ENCODE data around the gene SLC14A1.

Gene SLC14A1

DNA sequence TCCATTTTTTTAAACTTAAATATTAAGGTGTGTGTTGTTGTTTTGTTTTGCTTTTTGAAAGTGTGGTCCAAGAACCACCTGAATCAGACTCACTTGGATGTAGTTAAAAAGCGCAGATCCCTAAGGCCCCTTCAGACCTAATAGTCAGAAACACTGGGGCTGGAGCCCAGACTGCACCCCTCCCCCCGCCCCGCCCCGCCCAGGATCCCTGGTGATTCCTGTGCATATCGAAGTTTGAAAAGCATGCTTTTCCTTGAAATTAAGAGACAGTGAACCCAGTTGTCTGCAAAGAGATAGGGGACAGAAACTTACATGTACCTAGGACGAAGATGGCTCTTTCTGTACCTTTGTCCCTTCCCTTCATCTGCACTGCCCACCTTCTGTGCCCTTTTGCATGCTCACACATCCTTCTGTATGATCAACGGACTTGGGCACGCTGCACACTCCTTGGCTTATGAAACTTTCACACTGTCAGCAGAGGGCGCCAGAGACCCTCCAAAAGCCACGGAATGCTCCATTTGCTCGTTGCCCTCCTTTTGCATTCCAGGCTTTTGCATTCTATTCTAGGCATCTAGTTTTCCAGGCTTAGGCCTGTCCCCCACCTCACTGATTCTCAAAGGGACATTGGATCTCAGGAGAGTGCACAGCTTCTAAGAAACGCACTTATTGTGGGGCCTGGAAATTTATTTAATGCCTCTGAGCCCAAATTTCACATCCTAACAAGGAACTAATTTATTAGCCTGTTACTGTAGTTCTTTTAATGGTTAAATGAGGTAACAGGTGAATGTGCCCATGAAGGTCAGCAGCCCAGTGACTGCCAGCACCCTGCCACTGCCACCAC lies 32.8 kb upstream of the SLC14A1 start:
- H3K4me3 ChIP-seq (ENCODE audit: low read depth, low read length) = no peak overlapping the region
- TF ChIP-seq CTCF (conservative IDR thresholded peaks at IDR 0.05; ENCODE audit: low read depth, low read length) = peak; percentile 91
- DNase-seq (ENCODE audit: low read depth) = peak; percentile 88

DNA sequence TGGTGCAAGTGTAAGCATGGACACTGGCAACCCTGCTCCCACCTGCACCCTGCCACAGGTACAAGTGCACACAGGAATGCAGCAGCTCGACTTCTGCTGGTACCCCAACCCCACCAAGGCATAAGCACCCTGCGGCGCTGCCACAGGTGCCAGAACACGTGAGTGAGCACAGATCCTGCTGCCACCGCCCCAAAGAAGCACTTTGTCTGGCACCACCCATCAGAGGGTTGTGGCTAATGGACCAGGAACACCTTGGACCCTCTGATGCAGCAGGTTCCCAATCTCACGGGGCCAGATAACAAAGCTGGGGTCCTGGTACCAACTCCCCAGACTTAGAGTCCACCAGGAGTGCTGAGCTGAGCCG lies 32.2 kb upstream of the SLC14A1 start:
- no peak overlapping the region for H3K4me3 ChIP-seq (ENCODE audit: low read depth, low read length)
- no peak for DNase-seq (ENCODE audit: low read depth)
- TF ChIP-seq CTCF (conservative IDR thresholded peaks at IDR 0.05; ENCODE audit: low read depth, low read length) = no peak

DNA sequence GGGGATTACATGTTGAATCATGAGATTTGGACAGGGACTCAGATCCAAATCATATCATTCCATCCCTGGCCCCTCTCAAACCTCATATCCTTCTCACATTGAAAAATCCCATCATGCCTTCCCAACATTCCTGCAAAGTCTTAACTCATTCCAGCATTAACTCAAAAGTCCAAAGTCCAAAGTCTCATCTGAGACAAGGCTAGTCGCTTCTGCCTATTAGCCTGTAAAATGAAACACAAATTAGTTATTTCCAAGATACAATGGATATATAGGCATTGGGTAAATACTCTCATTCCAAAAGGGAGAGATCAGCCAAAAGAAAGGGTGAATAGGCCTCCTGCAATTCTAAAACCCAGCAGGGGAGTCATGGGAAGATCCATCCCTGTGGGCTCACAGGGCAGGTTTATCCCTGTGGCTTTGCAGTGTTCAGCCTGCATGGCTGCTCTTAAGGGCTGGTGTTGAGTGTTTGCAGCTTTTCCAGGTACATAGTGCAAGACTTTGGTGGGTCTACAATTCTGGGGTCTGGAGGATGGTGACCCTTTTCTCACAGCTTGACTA lies 21.2 kb upstream of the SLC14A1 start:
- TF ChIP-seq CTCF (conservative IDR thresholded peaks at IDR 0.05; ENCODE audit: low read depth, low read length) = no peak
- H3K4me3 ChIP-seq (ENCODE audit: low read depth, low read length) = no peak overlapping the region
- DNase-seq (ENCODE audit: low read depth) = no peak

DNA sequence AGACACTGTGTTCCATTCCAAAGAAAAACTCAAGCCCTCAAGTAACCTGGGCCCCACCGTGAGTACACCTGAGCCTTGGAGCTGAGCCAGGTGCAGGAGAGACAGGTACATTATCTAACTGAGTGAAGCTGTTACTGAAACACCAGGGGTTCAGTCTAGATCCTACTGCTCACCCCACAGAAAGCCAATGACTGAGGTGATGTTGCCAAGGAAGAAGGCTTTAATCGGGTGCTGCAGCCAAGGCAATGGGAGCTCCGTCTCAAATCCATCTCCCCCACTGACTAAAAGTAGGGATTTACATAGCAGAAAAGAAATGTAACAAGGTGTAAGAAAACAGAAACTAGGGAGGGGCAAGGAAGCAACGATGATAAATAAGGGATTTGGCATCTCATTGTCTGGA lies 15.2 kb upstream of the SLC14A1 start:
- no peak overlapping the region for H3K4me3 ChIP-seq (ENCODE audit: low read depth, low read length)
- no peak for TF ChIP-seq CTCF (conservative IDR thresholded peaks at IDR 0.05; ENCODE audit: low read depth, low read length)
- no peak for DNase-seq (ENCODE audit: low read depth)

GRCh38 chr18:45712061-45712460 lies 11.9 kb upstream of the SLC14A1 start:
- DNase-seq (ENCODE audit: low read depth) = no peak
- no peak for TF ChIP-seq CTCF (conservative IDR thresholded peaks at IDR 0.05; ENCODE audit: low read depth, low read length)
- no peak overlapping the region for H3K4me3 ChIP-seq (ENCODE audit: low read depth, low read length)

GRCh38 chr18:45713239-45713638 lies 10.7 kb upstream of the SLC14A1 start:
- TF ChIP-seq CTCF (conservative IDR thresholded peaks at IDR 0.05; ENCODE audit: low read depth, low read length) = no peak
- no peak for DNase-seq (ENCODE audit: low read depth)
- no peak overlapping the region for H3K4me3 ChIP-seq (ENCODE audit: low read depth, low read length)

Measured in choroid plexus epithelial cell (primary cell).